GM12878 (cell line): ENCODE results near the gene LTC4S. TPM values are rescaled to one million over a fixed set of nuclear protein-coding genes. Genes with fewer than 3 reads are reported as not detected.

Source experiments
- CBX3 ChIP-seq: fragments of 200-600 bp; sonication (generic); IDR thresholded peaks from 2 replicates; pipeline ENCODE4 v1.6.1; 2016; ENCODE audit warnings: low read depth, borderline replicate concordance
- HCFC1 ChIP-seq: fragments of 150-350 bp; IDR thresholded peaks from 2 replicates; pipeline ENCODE4 v1.6.1; 2014; ENCODE audit warnings: low read length
- MEF2B ChIP-seq: fragments of 450-650 bp; IDR thresholded peaks from 2 replicates; pipeline ENCODE4 v1.6.1; 2018; ENCODE audit warnings: mild to moderate bottlenecking, moderate library complexity; ENCODE audit not compliant: partially characterized antibody, poor library complexity, severe bottlenecking
- MLLT1 ChIP-seq: fragments of 450-650 bp; IDR thresholded peaks from 2 replicates; pipeline ENCODE4 v1.6.1; 2016; ENCODE audit warnings: mild to moderate bottlenecking
- NR2C2 ChIP-seq: IDR thresholded peaks from 2 replicates; pipeline ENCODE4 v1.6.1; 2011; ENCODE audit warnings: borderline replicate concordance, low read depth; ENCODE audit not compliant: control insufficient read depth, insufficient read length
- POLR2AphosphoS5 ChIP-seq: IDR thresholded peaks from 2 replicates; pipeline ENCODE4 v1.6.1; 2011; ENCODE audit warnings: mild to moderate bottlenecking, low read length, inconsistent platforms
- RB1 ChIP-seq: fragments of 450-650 bp; formaldehyde crosslinking; IDR thresholded peaks from 2 replicates; pipeline ENCODE4 v1.6.1; 2017; ENCODE audit warnings: mild to moderate bottlenecking, borderline replicate concordance
- SKIL ChIP-seq: fragments of 450-650 bp; IDR thresholded peaks from 2 replicates; pipeline ENCODE4 v1.6.1; 2017; ENCODE audit warnings: mild to moderate bottlenecking, low read depth, inconsistent platforms; ENCODE audit not compliant: poor library complexity, severe bottlenecking
- SRF ChIP-seq, 2 experiments: IDR thresholded peaks; 2 replicates each; pipeline ENCODE4 v1.6.1; 2011; ENCODE audit warnings: low read depth in 2 of 2, low read length in 2 of 2, mild to moderate bottlenecking in 1 of 2, moderate library complexity in 1 of 2
- TCF3 ChIP-seq: IDR thresholded peaks from 2 replicates; pipeline ENCODE4 v1.6.1; 2012; ENCODE audit warnings: low read depth, mild to moderate bottlenecking, low read length, borderline replicate concordance; ENCODE audit not compliant: insufficient read depth
- TCF7 ChIP-seq: IDR thresholded peaks from 2 replicates; pipeline ENCODE4 v1.6.1; 2014; ENCODE audit warnings: antibody characterized with exemption, borderline replicate concordance
- USF1 ChIP-seq: IDR thresholded peaks from 2 replicates; pipeline ENCODE4 v1.6.1; 2011; ENCODE audit warnings: borderline replicate concordance, low read depth, mild to moderate bottlenecking, moderate library complexity, mixed read lengths, low read length; ENCODE audit not compliant: insufficient read depth; ENCODE audit errors: extremely low read length
- ZBTB33 ChIP-seq: fragments of 450-650 bp; IDR thresholded peaks from 2 replicates; pipeline ENCODE4 v1.6.1; 2017; ENCODE audit warnings: mild to moderate bottlenecking
- ZBTB40 ChIP-seq: fragments of 450-650 bp; IDR thresholded peaks from 2 replicates; pipeline ENCODE4 v1.6.1; 2016; ENCODE audit warnings: mild to moderate bottlenecking, moderate library complexity, borderline replicate concordance
- ZNF207 ChIP-seq: fragments of 450-650 bp; IDR thresholded peaks from 2 replicates; pipeline ENCODE4 v1.6.1; 2014; ENCODE audit warnings: antibody characterized with exemption, mild to moderate bottlenecking, borderline replicate concordance
- polyA plus RNA-seq, 11 experiments: library from polyadenylated mRNA; depleted of rRNA in 4 of 11; unstranded in 6 of 11; stranded (reverse) in 5 of 11; fragments of >200 nt; fragmentation: Nextera tagmentation in 4 of 11; fragmentation: Illumina TruSeq in 1 of 11; extraction: Ambion mirVana in 4 of 11; extraction: Trizol in 1 of 11; gene quantifications; 1 replicate in 1 of 11; 2 replicates in 10 of 11; pipeline versions ENCODE4 v1.2.1 to v1.2.3, GENCODE V29; 2011 to 2016; ENCODE audit warnings: inconsistent platforms in 2 of 11, missing spikeins in 2 of 11, low read depth in 1 of 11
- total RNA-seq, 4 experiments: library from RNA; depleted of rRNA in 3 of 4; stranded (reverse); fragments of >200 nt in 3 of 4; fragmentation: Illumina TruSeq in 1 of 4; extraction: Trizol in 1 of 4; gene quantifications; 2 replicates each; pipeline versions ENCODE4 v1.2.1 to v1.2.3, GENCODE V29; 2013 to 2021
- TF ChIP-seq, protein P1 (sequence below): IDR thresholded peaks from 2 replicates; pipeline ENCODE4 v1.6.1; 2012; ENCODE audit warnings: low read depth, low read length, improper control_type of control experiment

Gene LTC4S
- total and polyA plus RNA-seq, 10 of the 15 experiments (the other 5 are each of a cell fraction or from before 2014, with no cell fraction given), result 0.78 to 3.6 (median 1.8) TPM; not detected in 5

DNA sequence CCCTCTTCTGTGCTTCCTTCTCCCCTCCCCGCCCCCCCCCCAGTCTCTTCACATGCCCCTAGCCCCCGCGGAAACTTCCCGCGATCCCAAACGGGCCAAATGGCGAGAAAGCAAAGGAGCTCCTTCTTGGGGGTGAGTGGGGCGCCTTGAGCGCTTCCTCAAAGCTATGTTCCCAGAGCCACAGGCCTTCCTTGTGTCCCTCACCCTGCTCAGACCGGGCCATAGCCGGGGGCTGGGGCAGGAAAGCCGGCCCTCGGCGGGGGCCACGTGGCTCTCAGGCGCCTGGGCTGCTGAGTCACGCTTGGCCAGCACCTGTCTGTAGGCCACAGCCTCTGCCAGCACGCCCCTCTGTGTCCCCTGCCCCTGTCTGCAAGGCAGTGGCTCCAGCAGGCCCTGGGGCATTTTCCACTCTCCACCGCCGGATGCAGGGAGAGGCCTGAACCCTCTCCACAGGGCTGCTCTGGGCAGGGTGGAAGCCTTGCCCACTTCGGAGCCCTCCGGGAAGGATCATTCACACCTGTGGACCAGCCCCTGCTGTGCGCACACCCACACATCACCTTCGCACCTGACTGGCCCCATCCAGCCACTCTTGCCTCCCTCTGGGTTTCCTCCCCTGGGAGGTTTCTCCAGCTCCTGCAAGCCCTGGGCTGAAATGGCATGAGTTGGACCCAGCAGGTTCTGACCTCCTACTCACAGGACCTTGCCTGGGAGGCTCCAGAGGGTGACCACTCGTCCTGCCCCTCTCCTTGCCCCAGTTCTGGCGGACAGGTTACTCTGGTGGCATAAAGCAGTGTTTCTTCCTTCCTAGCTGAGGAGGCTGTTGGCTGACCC lies 25.7 kb downstream of the LTC4S start (continued):
- TF ChIP-seq ZBTB40 (no peak; the same call in 1 of the 2 replicates), POLR2AphosphoS5 (no peak), ZNF207 (no peak), USF1 (peak; percentile 76), TCF3 (no peak), MEF2B (peak; percentile 60), MLLT1 (no peak), TCF7 (no peak), NR2C2 (no peak), ZBTB33 (no peak), RB1 (no peak; the same call in 1 of the 2 replicates), SRF (IDR thresholded peaks at IDR 0.05; ENCODE audit: low read depth in 2 of 2, low read length in 2 of 2) (no peak), SKIL (no peak), CBX3 (no peak), HCFC1 (no peak)
- TF ChIP-seq, protein P1, sequence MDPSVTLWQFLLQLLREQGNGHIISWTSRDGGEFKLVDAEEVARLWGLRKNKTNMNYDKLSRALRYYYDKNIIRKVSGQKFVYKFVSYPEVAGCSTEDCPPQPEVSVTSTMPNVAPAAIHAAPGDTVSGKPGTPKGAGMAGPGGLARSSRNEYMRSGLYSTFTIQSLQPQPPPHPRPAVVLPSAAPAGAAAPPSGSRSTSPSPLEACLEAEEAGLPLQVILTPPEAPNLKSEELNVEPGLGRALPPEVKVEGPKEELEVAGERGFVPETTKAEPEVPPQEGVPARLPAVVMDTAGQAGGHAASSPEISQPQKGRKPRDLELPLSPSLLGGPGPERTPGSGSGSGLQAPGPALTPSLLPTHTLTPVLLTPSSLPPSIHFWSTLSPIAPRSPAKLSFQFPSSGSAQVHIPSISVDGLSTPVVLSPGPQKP, result no peak
